ENCODE results near the gene ABCA4. TPM values are rescaled to one million over a fixed set of nuclear protein-coding genes. Genes with fewer than 3 reads are reported as not detected.

ABCA4 gene
- total and polyA plus RNA-seq, 4 donors: 0.08 to 0.63 (median 0.21) TPM

GRCh38 chr1:94071976-94072375 is 49.0 kb downstream of the ABCA4 start:
- intact Hi-C loops (cut with DNase I): no loop called here
- H3K36me3 ChIP-seq (ENCODE audit: control insufficient read depth in 1 of 2, insufficient read depth in 2 of 2, low read length in 1 of 2): no peaks in the 10 kb centered on the region
- no peak overlapping the region for H3K4me3 ChIP-seq (ENCODE audit: low read length in 2 of 2)
- no peaks in the 10 kb centered on the region for H3K9me3 ChIP-seq (ENCODE audit: control insufficient read depth, low read length)
- H3K27me3 ChIP-seq (ENCODE audit: control insufficient read depth in 1 of 2, insufficient read depth in 2 of 2, low read length in 1 of 2): no peaks in the 10 kb centered on the region
- H3K4me1 ChIP-seq (ENCODE audit: control insufficient read depth in 1 of 2, insufficient read depth in 2 of 2, low read length in 2 of 2): no peaks in the 10 kb centered on the region
- no peak overlapping the region for H3K27ac ChIP-seq (ENCODE audit: low read depth in 1 of 2, low read length in 2 of 2)
- DNase-seq: no peak
- no peak for ATAC-seq (ENCODE audit: low FRiP score)
- 70 to 73% methylated on average over 2 of the region's 2 CpGs for WGBS, 2 donors

- Histone ChIP-seq H3K27me3 (ENCODE audit: control insufficient read depth in 1 of 2, insufficient read depth in 2 of 2, low read length in 1 of 2) (no peaks in the 10 kb centered on the region), H3K27ac (ENCODE audit: low read depth in 1 of 2, low read length in 2 of 2) (no peak overlapping the region), H3K4me1 (ENCODE audit: control insufficient read depth in 1 of 2, insufficient read depth in 2 of 2, low read length in 2 of 2) (no peaks in the 10 kb centered on the region), H3K9me3 (ENCODE audit: control insufficient read depth, low read length) (no peaks in the 10 kb centered on the region), H3K36me3 (ENCODE audit: control insufficient read depth in 1 of 2, insufficient read depth in 2 of 2, low read length in 1 of 2) (no peaks in the 10 kb centered on the region), H3K4me3 (ENCODE audit: low read length in 2 of 2) (no peak overlapping the region)
- ATAC-seq (ENCODE audit: low FRiP score) (no peak), DNase-seq (no peak)
- intact Hi-C loops (cut with DNase I): no loop called here
- 24 to 39% methylated on average over 1 of the region's 1 CpG for WGBS, 2 donors
Measured at GRCh38 chr1:94071391-94071790, 49.6 kb downstream of the ABCA4 start.

DNA sequence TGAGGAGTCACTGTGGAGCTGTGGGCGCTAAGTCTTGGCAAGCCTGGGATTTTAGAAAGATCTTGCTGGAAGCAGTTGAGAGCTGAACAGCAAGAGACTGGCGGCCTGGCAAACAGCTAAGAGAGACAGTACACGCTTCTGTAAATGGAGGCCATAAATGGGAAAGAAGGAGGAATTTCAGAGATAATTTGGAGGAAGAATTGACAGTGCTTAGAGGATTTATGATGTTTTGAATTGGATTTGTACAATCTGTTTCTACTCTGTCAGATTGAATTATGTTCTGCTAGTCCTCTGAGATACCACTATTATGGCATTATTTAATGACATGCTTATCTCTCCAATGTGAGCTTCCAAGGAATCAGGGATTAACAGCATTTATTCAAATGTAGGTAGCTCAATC is 50.1 kb downstream of the ABCA4 start:
- intact Hi-C loops (cut with DNase I): no loop called here

DNA sequence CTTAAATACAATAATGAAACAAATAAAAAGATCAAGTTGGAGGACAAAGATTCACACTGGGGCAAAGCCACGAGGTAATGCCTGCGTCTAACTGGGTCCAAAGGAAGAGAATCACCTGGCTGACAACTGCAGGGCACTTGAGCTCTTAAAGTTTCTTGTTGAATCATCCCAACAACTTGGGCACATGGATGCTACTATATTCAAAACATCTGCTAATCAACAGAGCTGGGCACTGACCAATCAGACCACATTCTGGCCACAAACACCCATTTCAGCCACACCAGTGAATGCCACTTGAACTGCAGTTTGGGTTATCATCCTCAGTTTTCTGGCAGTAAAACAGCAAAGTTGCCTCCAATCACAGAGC is 51.0 kb downstream of the ABCA4 start:
- DNase-seq: no peak
- no peak for ATAC-seq (ENCODE audit: low FRiP score)
- no peaks in the 10 kb centered on the region for H3K4me1 ChIP-seq (ENCODE audit: control insufficient read depth in 1 of 2, insufficient read depth in 2 of 2, low read length in 2 of 2)
- WGBS, 2 donors: 83 to 93% methylated on average over 2 of the region's 2 CpGs
- no peak overlapping the region for H3K4me3 ChIP-seq (ENCODE audit: low read length in 2 of 2)
- H3K27ac ChIP-seq (ENCODE audit: low read depth in 1 of 2, low read length in 2 of 2): no peak overlapping the region
- H3K36me3 ChIP-seq (ENCODE audit: control insufficient read depth in 1 of 2, insufficient read depth in 2 of 2, low read length in 1 of 2): no peaks in the 10 kb centered on the region
- no peaks in the 10 kb centered on the region for H3K9me3 ChIP-seq (ENCODE audit: control insufficient read depth, low read length)
- H3K27me3 ChIP-seq (ENCODE audit: control insufficient read depth in 1 of 2, insufficient read depth in 2 of 2, low read length in 1 of 2): no peaks in the 10 kb centered on the region
- intact Hi-C loops (cut with DNase I): loop anchor here in 1 of 2 donors (10.0 kb wide), 1 partner anchor 115 kb away; no protein-coding TSS in a partner anchor

More for the DNA sequence above, 50.1 kb downstream of the ABCA4 start:
- WGBS, 2 donors: 96 to 97% methylated on average over 3 of the region's 3 CpGs
- no peaks in the 10 kb centered on the region for H3K36me3 ChIP-seq (ENCODE audit: control insufficient read depth in 1 of 2, insufficient read depth in 2 of 2, low read length in 1 of 2)
- no peak for DNase-seq
- H3K9me3 ChIP-seq (ENCODE audit: control insufficient read depth, low read length): no peaks in the 10 kb centered on the region
- no peak overlapping the region for H3K4me3 ChIP-seq (ENCODE audit: low read length in 2 of 2)
- no peak for ATAC-seq (ENCODE audit: low FRiP score)
- H3K27me3 ChIP-seq (ENCODE audit: control insufficient read depth in 1 of 2, insufficient read depth in 2 of 2, low read length in 1 of 2): no peaks in the 10 kb centered on the region
- no peak overlapping the region for H3K27ac ChIP-seq (ENCODE audit: low read depth in 1 of 2, low read length in 2 of 2)
- H3K4me1 ChIP-seq (ENCODE audit: control insufficient read depth in 1 of 2, insufficient read depth in 2 of 2, low read length in 2 of 2): no peaks in the 10 kb centered on the region

DNA sequence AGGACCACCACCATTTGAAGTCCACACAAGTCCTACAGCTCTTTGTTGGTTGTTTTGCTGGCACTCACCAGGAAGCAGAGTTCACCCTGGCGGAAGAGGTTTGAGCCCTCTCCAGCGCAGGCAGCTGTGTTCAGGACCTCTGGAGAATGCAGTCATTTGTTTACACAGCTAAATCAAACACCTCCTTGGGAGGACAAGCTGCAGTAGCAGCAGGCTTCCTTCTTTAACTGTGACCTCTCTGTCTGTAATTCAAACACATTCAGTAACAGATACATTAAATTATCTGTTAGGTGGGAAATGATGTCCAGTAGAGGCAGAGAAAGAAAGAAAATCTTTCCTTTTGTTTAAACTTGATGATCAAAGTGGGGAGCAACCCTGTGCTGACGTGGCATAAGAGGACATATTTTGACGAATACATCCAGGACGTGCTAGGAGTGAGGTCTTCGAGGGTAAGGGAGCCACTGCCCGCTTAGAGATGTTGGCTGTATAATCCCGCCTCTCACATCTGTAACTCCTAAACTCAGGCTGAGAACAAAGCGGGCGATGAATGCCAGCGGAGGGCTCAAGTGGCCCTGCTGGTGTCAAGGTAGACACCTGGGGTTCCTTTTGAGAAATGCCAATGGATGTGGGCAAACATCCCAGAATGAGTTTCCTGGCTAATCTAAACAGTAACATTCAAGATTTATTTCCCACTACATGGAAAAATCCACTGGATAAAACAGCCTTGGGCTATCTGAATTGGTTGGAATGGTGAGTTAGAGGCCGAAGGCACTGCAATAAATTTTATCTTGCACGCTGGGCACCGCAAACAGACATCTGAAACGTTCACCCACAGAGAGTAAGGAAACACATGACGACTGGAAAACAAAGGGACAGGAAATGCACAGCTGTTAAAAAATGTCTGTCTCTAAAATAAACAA is 51.7 kb downstream of the ABCA4 start:
- no peaks in the 10 kb centered on the region for H3K27me3 ChIP-seq (ENCODE audit: control insufficient read depth in 1 of 2, insufficient read depth in 2 of 2, low read length in 1 of 2)
- no peak overlapping the region for H3K27ac ChIP-seq (ENCODE audit: low read depth in 1 of 2, low read length in 2 of 2)
- ATAC-seq (ENCODE audit: low FRiP score) (no peak), DNase-seq (no peak)
- WGBS, 2 donors: 53 to 58% methylated on average over 16 of the region's 16 CpGs
- H3K36me3 ChIP-seq (ENCODE audit: control insufficient read depth in 1 of 2, insufficient read depth in 2 of 2, low read length in 1 of 2): no peaks in the 10 kb centered on the region
- no peak overlapping the region for H3K4me3 ChIP-seq (ENCODE audit: low read length in 2 of 2)
- no peaks in the 10 kb centered on the region for H3K9me3 ChIP-seq (ENCODE audit: control insufficient read depth, low read length)
- intact Hi-C loops (cut with DNase I): loop anchor here in 1 of 2 donors (10.0 kb wide), 1 partner anchor 116 kb away; no protein-coding TSS in a partner anchor
- no peaks in the 10 kb centered on the region for H3K4me1 ChIP-seq (ENCODE audit: control insufficient read depth in 1 of 2, insufficient read depth in 2 of 2, low read length in 2 of 2)

DNA sequence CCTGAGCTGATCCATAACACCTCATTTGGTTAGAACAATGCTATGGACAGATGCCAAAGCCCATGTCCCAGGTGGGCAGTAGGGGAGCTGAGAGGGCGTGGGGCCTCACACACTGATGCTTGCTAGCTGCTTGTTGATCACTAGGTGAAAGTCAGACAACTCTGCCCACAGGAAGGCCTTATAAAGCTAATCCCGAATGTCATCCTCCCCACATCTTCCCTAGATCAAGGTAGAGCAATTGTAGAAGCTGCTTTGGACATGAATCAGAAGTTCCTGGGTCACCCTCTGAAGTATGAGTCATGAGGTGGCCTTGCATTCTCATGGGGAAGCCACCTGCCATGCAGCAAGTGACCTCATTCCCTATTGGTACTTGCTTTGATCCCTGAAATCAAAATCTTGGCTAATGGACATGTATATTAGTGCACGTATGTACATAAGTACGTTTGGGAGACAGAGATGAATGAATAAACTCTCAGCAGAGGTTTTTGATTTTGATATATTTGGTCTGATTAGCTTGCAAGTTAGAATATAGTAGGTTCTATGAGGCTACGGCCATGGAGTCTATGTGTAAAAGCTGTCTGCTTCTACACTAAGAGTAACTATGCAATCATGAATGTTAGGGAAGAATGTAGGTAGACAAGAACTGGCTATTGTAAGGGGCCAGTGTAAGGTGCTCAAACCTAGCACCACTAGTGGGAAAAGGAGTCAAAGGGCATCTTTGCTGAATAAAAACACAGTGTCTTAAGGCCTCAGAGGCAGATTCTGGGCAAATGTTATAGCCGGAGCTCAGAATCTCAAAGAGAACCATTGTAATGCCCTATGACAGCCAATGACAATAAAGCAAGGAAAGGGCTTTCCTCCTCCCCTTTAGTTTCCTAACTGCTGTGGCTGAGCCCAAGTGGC is 52.6 kb downstream of the ABCA4 start:
- no peak for ATAC-seq (ENCODE audit: low FRiP score)
- Histone ChIP-seq H3K4me1 (ENCODE audit: control insufficient read depth in 1 of 2, insufficient read depth in 2 of 2, low read length in 2 of 2) (no peaks in the 10 kb centered on the region), H3K4me3 (ENCODE audit: low read length in 2 of 2) (no peak overlapping the region)

GRCh38 chr1:94067196-94067595 is 53.8 kb downstream of the ABCA4 start:
- Histone ChIP-seq H3K36me3 (ENCODE audit: control insufficient read depth in 1 of 2, insufficient read depth in 2 of 2, low read length in 1 of 2) (no peaks in the 10 kb centered on the region), H3K27me3 (ENCODE audit: control insufficient read depth in 1 of 2, insufficient read depth in 2 of 2, low read length in 1 of 2) (no peaks in the 10 kb centered on the region), H3K4me3 (ENCODE audit: low read length in 2 of 2) (no peak overlapping the region), H3K9me3 (ENCODE audit: control insufficient read depth, low read length) (no peaks in the 10 kb centered on the region), H3K4me1 (ENCODE audit: control insufficient read depth in 1 of 2, insufficient read depth in 2 of 2, low read length in 2 of 2) (no peaks in the 10 kb centered on the region), H3K27ac (ENCODE audit: low read depth in 1 of 2, low read length in 2 of 2) (no peak overlapping the region)
- DNase-seq: no peak
- 94 to 96% methylated on average over 3 of the region's 3 CpGs for WGBS, 2 donors
- intact Hi-C loops (cut with DNase I): loop anchor here in 1 of 2 donors (10.0 kb wide), 1 partner anchor 118 kb away; no protein-coding TSS in a partner anchor
- no peak for ATAC-seq (ENCODE audit: low FRiP score)

More for the DNA sequence above, 52.6 kb downstream of the ABCA4 start:
- no peak for DNase-seq
- Histone ChIP-seq H3K9me3 (ENCODE audit: control insufficient read depth, low read length) (no peaks in the 10 kb centered on the region), H3K27me3 (ENCODE audit: control insufficient read depth in 1 of 2, insufficient read depth in 2 of 2, low read length in 1 of 2) (no peaks in the 10 kb centered on the region), H3K27ac (ENCODE audit: low read depth in 1 of 2, low read length in 2 of 2) (no peak overlapping the region), H3K36me3 (ENCODE audit: control insufficient read depth in 1 of 2, insufficient read depth in 2 of 2, low read length in 1 of 2) (no peaks in the 10 kb centered on the region)
- WGBS, 2 donors: 79 to 82% methylated on average over 6 of the region's 6 CpGs
- intact Hi-C loops (cut with DNase I): loop anchor here in 1 of 2 donors (10.0 kb wide), 1 partner anchor 116 kb away; no protein-coding TSS in a partner anchor

DNA sequence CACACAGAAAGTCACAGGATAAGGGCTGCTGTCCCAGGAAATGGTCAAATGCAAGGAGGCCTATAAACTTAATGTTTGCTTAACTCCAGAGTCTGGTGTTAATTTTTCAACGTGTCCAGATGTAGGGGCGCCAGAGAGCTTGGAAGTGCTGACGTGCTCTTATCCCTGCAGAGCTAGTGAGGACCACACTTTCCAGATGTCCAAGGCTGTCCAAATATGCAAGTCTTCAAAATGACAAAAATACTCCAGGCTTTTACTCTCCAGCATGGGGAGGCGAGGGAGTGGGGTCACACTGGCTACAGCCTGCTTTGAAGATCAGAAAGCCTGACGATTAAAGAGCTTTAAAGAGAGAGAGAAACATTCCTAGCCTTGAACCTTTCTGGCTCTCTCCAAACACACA is 57.6 kb downstream of the ABCA4 start:
- peak; percentile 57 for ATAC-seq (ENCODE audit: low FRiP score)
- H3K27ac ChIP-seq (ENCODE audit: low read depth in 1 of 2, low read length in 2 of 2): no peak overlapping the region

More for the DNA sequence above, 57.6 kb downstream of the ABCA4 start:
- H3K4me3 ChIP-seq (ENCODE audit: low read length in 2 of 2): no peak overlapping the region
- no peaks in the 10 kb centered on the region for H3K36me3 ChIP-seq (ENCODE audit: control insufficient read depth in 1 of 2, insufficient read depth in 2 of 2, low read length in 1 of 2)
- WGBS, 2 donors: 23 to 30% methylated on average over 5 of the region's 5 CpGs
- no peaks in the 10 kb centered on the region for H3K27me3 ChIP-seq (ENCODE audit: control insufficient read depth in 1 of 2, insufficient read depth in 2 of 2, low read length in 1 of 2)
- H3K4me1 ChIP-seq (ENCODE audit: control insufficient read depth in 1 of 2, insufficient read depth in 2 of 2, low read length in 2 of 2): no peaks in the 10 kb centered on the region
- intact Hi-C loops (cut with DNase I): loop anchor here in 1 of 2 donors (10.0 kb wide), 1 partner anchor 121 kb away; no protein-coding TSS in a partner anchor
- H3K9me3 ChIP-seq (ENCODE audit: control insufficient read depth, low read length): no peaks in the 10 kb centered on the region
- no peak for DNase-seq

Data from aorta (tissue), 5 donors.